H9 (cell line): ENCODE results near the gene MRPL14. TPM values are rescaled to one million over a fixed set of nuclear protein-coding genes. Genes with fewer than 3 reads are reported as not detected.
A peak's percentile ranks its signal among the peaks of the same experiment; 100 is the strongest.

ENCODE experiments used
- DNase-seq: peaks from one replicate; pipeline ENCODE4 v3.0.0-alpha.2; 2017
- H2AFZ ChIP-seq: one replicate; pipeline ENCODE4 v1.6.1; 2013; ENCODE audit warnings: mild to moderate bottlenecking, low read length, control low read depth, moderate library complexity
- H2AK5ac ChIP-seq: 2 replicates; pipeline ENCODE4 v1.6.1; 2013; ENCODE audit warnings: low read length, control low read depth, mixed read lengths; ENCODE audit not compliant: insufficient read length
- H2BK120ac ChIP-seq: one replicate; pipeline ENCODE4 v1.6.1; 2013; ENCODE audit warnings: low read depth, mild to moderate bottlenecking, low read length, control low read depth, inconsistent platforms; ENCODE audit not compliant: poor library complexity, severe bottlenecking
- H2BK12ac ChIP-seq: 2 replicates; pipeline ENCODE4 v1.6.1; 2013; ENCODE audit warnings: low read length, control low read depth, mixed read lengths, low read depth; ENCODE audit not compliant: insufficient read length
- H2BK15ac ChIP-seq: 2 replicates; pipeline ENCODE4 v1.6.1; 2013; ENCODE audit warnings: low read depth, low read length, control low read depth
- H2BK20ac ChIP-seq: one replicate; pipeline ENCODE4 v1.6.1; 2013; ENCODE audit warnings: low read depth, mild to moderate bottlenecking, low read length, control low read depth, inconsistent platforms; ENCODE audit not compliant: poor library complexity, severe bottlenecking
- H2BK5ac ChIP-seq: 2 replicates; pipeline ENCODE4 v1.6.1; 2013; ENCODE audit warnings: low read length, control low read depth, mixed read lengths; ENCODE audit not compliant: insufficient read length
- H3K14ac ChIP-seq: 2 replicates; pipeline ENCODE4 v1.6.1; 2013; ENCODE audit warnings: low read length, control low read depth; ENCODE audit not compliant: insufficient read depth
- H3K18ac ChIP-seq: 2 replicates; pipeline ENCODE4 v1.6.1; 2013; ENCODE audit warnings: low read depth, mild to moderate bottlenecking, mixed read lengths, low read length, control low read depth; ENCODE audit not compliant: insufficient read length
- H3K23ac ChIP-seq: 2 replicates; pipeline ENCODE4 v1.6.1; 2013; ENCODE audit warnings: low read length, control low read depth, mixed read lengths, low read depth; ENCODE audit not compliant: insufficient read length
- H3K23me2 ChIP-seq: 2 replicates; pipeline ENCODE4 v1.6.1; 2013; ENCODE audit warnings: low read depth, mild to moderate bottlenecking, mixed read lengths, low read length, control low read depth; ENCODE audit not compliant: insufficient read length, poor library complexity, severe bottlenecking
- H3K27ac ChIP-seq: 2 replicates; pipeline ENCODE4 v1.5.1; 2013; ENCODE audit warnings: low read length, control low read depth, mixed read lengths, low read depth; ENCODE audit not compliant: insufficient read length
- H3K27me3 ChIP-seq: 2 replicates; pipeline ENCODE4 v1.6.1; 2013; ENCODE audit warnings: low read length, control low read depth, inconsistent platforms; ENCODE audit not compliant: insufficient read depth
- H3K4ac ChIP-seq: 2 replicates; pipeline ENCODE4 v1.6.1; 2013; ENCODE audit warnings: low read depth, mild to moderate bottlenecking, control low read depth, inconsistent platforms, low read length, moderate library complexity
- H3K4me1 ChIP-seq: 2 replicates; pipeline ENCODE4 v1.6.1; 2013; ENCODE audit warnings: low read length, control low read depth, inconsistent platforms; ENCODE audit not compliant: insufficient read depth
- H3K4me2 ChIP-seq: 2 replicates; pipeline ENCODE4 v1.6.1; 2013; ENCODE audit warnings: low read length, control low read depth, mixed read lengths; ENCODE audit not compliant: insufficient read length, insufficient read depth
- H3K56ac ChIP-seq: 2 replicates; pipeline ENCODE4 v1.6.1; 2013; ENCODE audit warnings: low read depth, mild to moderate bottlenecking, mixed read lengths, low read length, control low read depth; ENCODE audit not compliant: insufficient read length
- H3K79me1 ChIP-seq: 2 replicates; pipeline ENCODE4 v1.6.1; 2013; ENCODE audit warnings: low read depth, mild to moderate bottlenecking, moderate library complexity, low read length, control low read depth, inconsistent platforms; ENCODE audit not compliant: insufficient read depth, poor library complexity, severe bottlenecking
- H3K79me2 ChIP-seq: 2 replicates; pipeline ENCODE4 v1.6.1; 2013; ENCODE audit warnings: low read length, control low read depth, inconsistent platforms; ENCODE audit not compliant: insufficient read depth
- H3K9ac ChIP-seq: 2 replicates; pipeline ENCODE4 v1.6.1; 2013; ENCODE audit warnings: low read length, control low read depth, mixed read lengths; ENCODE audit not compliant: insufficient read length; ENCODE audit errors: extremely low read depth
- H3K9me3 ChIP-seq: one replicate; pipeline ENCODE4 v1.6.1; 2013; ENCODE audit warnings: low read depth, low read length, inconsistent platforms; ENCODE audit not compliant: control insufficient read depth
- H3T11ph ChIP-seq: one replicate; pipeline ENCODE4 v1.6.1; 2013; ENCODE audit warnings: mild to moderate bottlenecking, low read length, control low read depth, inconsistent platforms
- H4K20me1 ChIP-seq: one replicate; pipeline ENCODE4 v1.6.1; 2013; ENCODE audit not compliant: control insufficient read depth, insufficient read length, insufficient read depth
- H4K5ac ChIP-seq: 2 replicates; pipeline ENCODE4 v1.6.1; 2013; ENCODE audit warnings: low read depth, mild to moderate bottlenecking, mixed read lengths, low read length, control low read depth; ENCODE audit not compliant: insufficient read length
- H4K8ac ChIP-seq: replicated peaks from 2 replicates; pipeline ENCODE4 v1.6.1; 2013; ENCODE audit warnings: low read length, control low read depth, mixed read lengths, low read depth; ENCODE audit not compliant: insufficient read length
- H4K91ac ChIP-seq: 2 replicates; pipeline ENCODE4 v1.6.1; 2013; ENCODE audit warnings: low read depth, mild to moderate bottlenecking, moderate library complexity, mixed read lengths, low read length, control low read depth; ENCODE audit not compliant: insufficient read length
- H3K27ac Mint-ChIP-seq, 3 experiments: 2 replicates in 2 of 3; 3 replicates in 1 of 3; pipeline ENCODE4 v1.8.0; 2020 to 2021; ENCODE audit warnings: mixed read lengths in 3 of 3, mild to moderate bottlenecking in 1 of 3, moderate library complexity in 1 of 3
- H3K27me3 Mint-ChIP-seq: 2 replicates; pipeline ENCODE4 v1.8.0; 2021; ENCODE audit warnings: low read depth, mild to moderate bottlenecking, moderate library complexity, mixed read lengths
- H3K36me3 Mint-ChIP-seq, 3 experiments: 2 replicates in 2 of 3; 3 replicates in 1 of 3; pipeline ENCODE4 v1.8.0; 2020 to 2021; ENCODE audit warnings: low read depth in 3 of 3, mixed read lengths in 3 of 3; ENCODE audit not compliant: insufficient read depth in 1 of 3
- H3K4me1 Mint-ChIP-seq, 2 experiments: 2 replicates each; pipeline ENCODE4 v1.8.0; 2020; ENCODE audit warnings: mixed read lengths in 2 of 2
- H3K4me3 Mint-ChIP-seq, 2 experiments: 2 replicates in 1 of 2; 3 replicates in 1 of 2; pipeline ENCODE4 v1.8.0; 2020 to 2021; ENCODE audit warnings: mild to moderate bottlenecking in 2 of 2, mixed read lengths in 2 of 2, moderate library complexity in 1 of 2
- H3K9me3 Mint-ChIP-seq, 2 experiments: 2 replicates in 1 of 2; 3 replicates in 1 of 2; pipeline ENCODE4 v1.8.0; 2020; ENCODE audit warnings: mild to moderate bottlenecking in 2 of 2, mixed read lengths in 2 of 2, moderate library complexity in 1 of 2
- WGBS: extraction: QIAGEN DNeasy Blood & Tissue Kit; methylation state at CpG from one replicate; pipeline ENCODE4 v1.1.7; 2013; ENCODE audit warnings: missing lambda C conversion rate, low lambda C conversion rate, mixed read lengths; ENCODE audit not compliant: insufficient read length; ENCODE audit errors: extremely low coverage; 5-methylcytosine and 5-hydroxymethylcytosine counted together
- total RNA-seq: library from RNA; stranded (reverse); gene quantifications from 2 replicates; pipeline ENCODE4 v1.2.1, GENCODE V29; 2021
- TF ChIP-seq, protein P1 (sequence below): fragments of 200-600 bp; sonication (generic); conservative IDR thresholded peaks from 3 replicates; pipeline ENCODE4 v1.8.0; 2021; ENCODE audit warnings: antibody characterized with exemption, mild to moderate bottlenecking

Gene MRPL14
- total RNA-seq, 1 experiment from 2014 or later: 80.1 TPM

DNA sequence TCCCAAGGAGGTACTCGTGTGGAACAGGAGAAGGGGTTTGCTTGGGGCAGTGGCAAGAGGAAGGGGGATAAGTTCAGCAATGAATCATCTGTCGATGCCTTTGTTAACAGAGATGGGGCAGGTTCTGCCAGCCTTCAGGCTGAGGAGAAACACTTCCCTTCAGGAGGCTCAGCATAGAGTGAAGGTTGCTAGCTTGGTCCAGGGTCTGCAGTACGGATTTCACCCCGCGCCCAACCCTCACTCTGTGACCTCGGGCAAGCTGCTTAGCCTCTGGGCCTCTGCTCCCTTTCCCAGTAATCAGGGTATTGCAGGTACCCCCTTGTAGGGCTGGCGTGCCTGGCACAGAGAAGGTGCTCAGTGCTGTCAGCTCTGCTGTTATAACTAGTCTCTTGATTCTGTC is 38.9 kb upstream of the MRPL14 start:
- H2AFZ ChIP-seq: no peak overlapping the region
- H3K79me1 ChIP-seq: no peaks in the 10 kb centered on the region
- no peaks in the 10 kb centered on the region for H3K79me2 ChIP-seq
- H4K91ac ChIP-seq: no peak overlapping the region
- no peak overlapping the region for H2BK15ac ChIP-seq
- H4K8ac ChIP-seq: no peak overlapping the region
- no CpG with 5 or more reads among the region's 7 CpGs for WGBS
- no peak overlapping the region for H2BK120ac ChIP-seq
- Mint-ChIP-seq H3K4me1 (peaks cover 41 to 46% of the 10 kb centered on the region in 2 experiments), H3K27me3 (peaks cover 10% of the 10 kb centered on the region), H3K9me3 (no peaks in the 10 kb centered on the region; a peak in 1 of 5 replicates), H3K36me3 (no peaks in the 10 kb centered on the region), H3K4me3 (peak overlapping the region; percentile 14 to 64; a peak in 3 of 5 replicates), H3K27ac (peak overlapping the region in 2 of 3 experiments; percentile 67 to 93; a peak in 2 of 7 replicates)
- no peak overlapping the region for H2BK5ac ChIP-seq
- H3K4ac ChIP-seq: no peak overlapping the region
- H3K9ac ChIP-seq: no peak overlapping the region
- peaks cover 8% of the 10 kb centered on the region; the same call in 1 of the 2 replicates for H3K4me1 ChIP-seq
- H3K27ac ChIP-seq: no peak overlapping the region
- H3K14ac ChIP-seq: no peak overlapping the region; the same call in 1 of the 2 replicates
- H4K20me1 ChIP-seq: no peaks in the 10 kb centered on the region
- H2BK20ac ChIP-seq: no peak overlapping the region
- no peak for DNase-seq
- no peak overlapping the region for H2BK12ac ChIP-seq
- H3K27me3 ChIP-seq: no peaks in the 10 kb centered on the region
- H3K23me2 ChIP-seq: no peaks in the 10 kb centered on the region
- H2AK5ac ChIP-seq: no peak overlapping the region
- TF ChIP-seq, protein P1, sequence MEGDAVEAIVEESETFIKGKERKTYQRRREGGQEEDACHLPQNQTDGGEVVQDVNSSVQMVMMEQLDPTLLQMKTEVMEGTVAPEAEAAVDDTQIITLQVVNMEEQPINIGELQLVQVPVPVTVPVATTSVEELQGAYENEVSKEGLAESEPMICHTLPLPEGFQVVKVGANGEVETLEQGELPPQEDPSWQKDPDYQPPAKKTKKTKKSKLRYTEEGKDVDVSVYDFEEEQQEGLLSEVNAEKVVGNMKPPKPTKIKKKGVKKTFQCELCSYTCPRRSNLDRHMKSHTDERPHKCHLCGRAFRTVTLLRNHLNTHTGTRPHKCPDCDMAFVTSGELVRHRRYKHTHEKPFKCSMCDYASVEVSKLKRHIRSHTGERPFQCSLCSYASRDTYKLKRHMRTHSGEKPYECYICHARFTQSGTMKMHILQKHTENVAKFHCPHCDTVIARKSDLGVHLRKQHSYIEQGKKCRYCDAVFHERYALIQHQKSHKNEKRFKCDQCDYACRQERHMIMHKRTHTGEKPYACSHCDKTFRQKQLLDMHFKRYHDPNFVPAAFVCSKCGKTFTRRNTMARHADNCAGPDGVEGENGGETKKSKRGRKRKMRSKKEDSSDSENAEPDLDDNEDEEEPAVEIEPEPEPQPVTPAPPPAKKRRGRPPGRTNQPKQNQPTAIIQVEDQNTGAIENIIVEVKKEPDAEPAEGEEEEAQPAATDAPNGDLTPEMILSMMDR: no peak
- H4K5ac ChIP-seq: no peak overlapping the region
- no peak overlapping the region for H3K23ac ChIP-seq
- no peaks in the 10 kb centered on the region for H3K9me3 ChIP-seq
- H3K56ac ChIP-seq: no peak overlapping the region
- H3K4me2 ChIP-seq: no peak overlapping the region
- no peak overlapping the region for H3T11ph ChIP-seq
- no peak overlapping the region for H3K18ac ChIP-seq
